Astrocyte (in vitro differentiated cells and primary cell): ENCODE data around the gene CPED1.

ENCODE experiments used
- EZH2 ChIP-seq: IDR thresholded peaks from 2 replicates; pipeline ENCODE4 v1.6.1; 2012; ENCODE audit warnings: mild to moderate bottlenecking, low read length, inconsistent platforms; ENCODE audit not compliant: insufficient read depth
- TF ChIP-seq, protein P1 (sequence below): IDR thresholded peaks from 2 replicates; pipeline ENCODE4 v1.5.1; 2011; ENCODE audit warnings: low read depth, mild to moderate bottlenecking, inconsistent platforms, low read length, moderate library complexity; ENCODE audit not compliant: insufficient read depth

DNA sequence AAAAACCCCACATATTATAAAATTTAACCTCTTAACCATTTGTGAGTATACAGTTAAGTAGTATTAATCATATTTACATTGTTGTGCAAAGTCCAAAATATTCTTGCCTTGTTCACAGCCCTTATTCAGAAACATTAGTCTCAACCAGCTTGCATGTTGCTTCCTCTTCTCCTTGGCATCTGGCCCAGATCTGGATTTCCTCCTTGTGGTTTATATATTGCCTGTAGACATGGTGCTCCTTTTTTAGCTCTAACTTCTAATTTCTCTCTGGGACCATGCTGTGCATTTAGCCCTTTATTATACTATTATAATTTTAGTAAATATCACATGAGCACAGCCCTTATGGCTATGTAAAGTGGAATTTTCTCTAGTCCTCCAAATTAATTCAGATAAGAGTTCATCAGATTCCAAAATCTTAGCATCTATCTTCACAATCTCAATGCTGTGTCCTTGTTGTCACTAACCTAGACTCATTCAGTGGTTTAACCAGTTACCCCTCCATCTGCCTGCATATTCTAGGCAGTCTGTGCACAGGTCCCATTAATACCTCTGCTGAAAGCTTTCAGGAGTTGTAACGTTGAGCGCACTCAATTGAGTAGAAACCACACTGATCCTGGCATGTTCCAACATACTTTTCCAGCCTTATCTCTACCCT, 7.9 kb downstream of the CPED1 start:
- TF ChIP-seq, protein P1, sequence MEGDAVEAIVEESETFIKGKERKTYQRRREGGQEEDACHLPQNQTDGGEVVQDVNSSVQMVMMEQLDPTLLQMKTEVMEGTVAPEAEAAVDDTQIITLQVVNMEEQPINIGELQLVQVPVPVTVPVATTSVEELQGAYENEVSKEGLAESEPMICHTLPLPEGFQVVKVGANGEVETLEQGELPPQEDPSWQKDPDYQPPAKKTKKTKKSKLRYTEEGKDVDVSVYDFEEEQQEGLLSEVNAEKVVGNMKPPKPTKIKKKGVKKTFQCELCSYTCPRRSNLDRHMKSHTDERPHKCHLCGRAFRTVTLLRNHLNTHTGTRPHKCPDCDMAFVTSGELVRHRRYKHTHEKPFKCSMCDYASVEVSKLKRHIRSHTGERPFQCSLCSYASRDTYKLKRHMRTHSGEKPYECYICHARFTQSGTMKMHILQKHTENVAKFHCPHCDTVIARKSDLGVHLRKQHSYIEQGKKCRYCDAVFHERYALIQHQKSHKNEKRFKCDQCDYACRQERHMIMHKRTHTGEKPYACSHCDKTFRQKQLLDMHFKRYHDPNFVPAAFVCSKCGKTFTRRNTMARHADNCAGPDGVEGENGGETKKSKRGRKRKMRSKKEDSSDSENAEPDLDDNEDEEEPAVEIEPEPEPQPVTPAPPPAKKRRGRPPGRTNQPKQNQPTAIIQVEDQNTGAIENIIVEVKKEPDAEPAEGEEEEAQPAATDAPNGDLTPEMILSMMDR, result no peak
- TF ChIP-seq EZH2, result no peak
